ENCODE results near the gene ACIN1.
"Not testable (repeated sequence)": the region's sequence is repeated elsewhere in the genome, so short reads cannot be mapped to it uniquely, and the experiment has no call there.

Gene ACIN1

GRCh38 chr14:23113431-23114119 is 18.6 kb upstream of the ACIN1 start:
- TF ChIP-seq CTCF (conservative IDR thresholded peaks at IDR 0.05; ENCODE audit: low read depth, low read length): no peak
- DNase-seq (ENCODE audit: low read depth): peak; percentile 93
- H3K4me3 ChIP-seq (ENCODE audit: low read depth, low read length): no peak overlapping the region

- no peak for TF ChIP-seq CTCF (conservative IDR thresholded peaks at IDR 0.05; ENCODE audit: low read depth, low read length)
- no peak overlapping the region for H3K4me3 ChIP-seq (ENCODE audit: low read depth, low read length)
These were observed 17.6 kb upstream of the ACIN1 start for GRCh38 chr14:23112359-23113178.

GRCh38 chr14:23110579-23111365 is 15.8 kb upstream of the ACIN1 start:
- H3K4me3 ChIP-seq (ENCODE audit: low read depth, low read length): no peak overlapping the region
- no peak for DNase-seq (ENCODE audit: low read depth)

More at GRCh38 chr14:23112359-23113178, 17.6 kb upstream of the ACIN1 start:
- DNase-seq (ENCODE audit: low read depth): peak; percentile 19

GRCh38 chr14:23109769-23110168 is 14.8 kb upstream of the ACIN1 start:
- no peak for DNase-seq (ENCODE audit: low read depth)
- no peak for TF ChIP-seq CTCF (conservative IDR thresholded peaks at IDR 0.05; ENCODE audit: low read depth, low read length)
- no peak overlapping the region for H3K4me3 ChIP-seq (ENCODE audit: low read depth, low read length)

More at GRCh38 chr14:23110579-23111365, 15.8 kb upstream of the ACIN1 start:
- TF ChIP-seq CTCF (conservative IDR thresholded peaks at IDR 0.05; ENCODE audit: low read depth, low read length): no peak

- H3K4me3 ChIP-seq (ENCODE audit: low read depth, low read length); DNase-seq (ENCODE audit: low read depth): not testable (repeated sequence)
These were observed 13.2 kb upstream of the ACIN1 start for GRCh38 chr14:23108169-23108568.

GRCh38 chr14:23107620-23108019 is 12.7 kb upstream of the ACIN1 start:
- not testable (repeated sequence) for H3K4me3 ChIP-seq (ENCODE audit: low read depth, low read length); DNase-seq (ENCODE audit: low read depth)

GRCh38 chr14:23106747-23107045 is 11.8 kb upstream of the ACIN1 start:
- TF ChIP-seq CTCF (conservative IDR thresholded peaks at IDR 0.05; ENCODE audit: low read depth, low read length): no peak
- no peak overlapping the region for H3K4me3 ChIP-seq (ENCODE audit: low read depth, low read length)
- DNase-seq (ENCODE audit: low read depth): no peak

All from choroid plexus epithelial cell (primary cell).